Kidney (tissue), 14 donors: Measurements from ENCODE around the gene RBM44. TPM values are rescaled to one million over a fixed set of nuclear protein-coding genes. Genes with fewer than 3 reads are reported as not detected.

Source experiments
- DNase-seq, 5 donors: peaks; one replicate each; pipeline ENCODE4 v3.0.0-alpha.2; 2013 to 2020
- FAIRE-seq: peaks from 2 replicates; lab custom pipeline; 2012; peaks lifted over from hg19 to GRCh38; lab: Jason Lieb, UNC
- H3K27ac ChIP-seq, 2 donors: one replicate each; pipeline ENCODE4 v1.7.0; 2013; ENCODE audit warnings: low read depth in 2 of 2, low read length in 2 of 2, inconsistent platforms in 1 of 2
- H3K27me3 ChIP-seq: one replicate; pipeline ENCODE4 v1.7.1; 2013; ENCODE audit warnings: low read length, inconsistent platforms; ENCODE audit not compliant: control insufficient read depth, insufficient read depth
- H3K36me3 ChIP-seq, 3 donors: one replicate each; pipeline versions ENCODE4 v1.7.0 to v1.7.1; 2013; ENCODE audit warnings: low read length in 3 of 3, control low read depth in 1 of 3, inconsistent platforms in 1 of 3; ENCODE audit not compliant: insufficient read depth in 3 of 3, control insufficient read depth in 2 of 3
- H3K4me1 ChIP-seq, 3 donors: one replicate each; pipeline versions ENCODE4 v1.7.0 to v1.7.1; 2013; ENCODE audit warnings: low read length in 3 of 3, inconsistent platforms in 1 of 3, low read depth in 1 of 3; ENCODE audit not compliant: control insufficient read depth in 2 of 3, insufficient read depth in 2 of 3
- H3K4me3 ChIP-seq, 3 donors: one replicate each; pipeline versions ENCODE4 v1.7.0 to v1.8.1; 2013; ENCODE audit warnings: low read length in 3 of 3, control low read depth in 1 of 3, inconsistent platforms in 1 of 3
- H3K9ac ChIP-seq, 3 donors: one replicate each; pipeline versions ENCODE4 v1.7.0 to v1.7.1; 2013; ENCODE audit warnings: low read length in 3 of 3, control low read depth in 1 of 3, inconsistent platforms in 1 of 3
- H3K9me3 ChIP-seq, 3 donors: one replicate each; pipeline versions ENCODE4 v1.7.0 to v1.7.1; 2013; ENCODE audit warnings: low read length in 3 of 3, control low read depth in 1 of 3, inconsistent platforms in 1 of 3; ENCODE audit not compliant: control insufficient read depth in 2 of 3, insufficient read depth in 1 of 3
- CTCF ChIP-seq: IDR thresholded peaks from 3 replicates; pipeline ENCODE4 v1.5.1; 2012; ENCODE audit warnings: mild to moderate bottlenecking, moderate library complexity, borderline replicate concordance; ENCODE audit not compliant: insufficient read depth; ENCODE audit errors: extremely low read depth
- intact Hi-C: fragments of 100-400 bp; cut with DNase I; formaldehyde crosslinking; loops from one replicate; pipeline ENCODE4 v1.11.1; 2022
- polyA plus RNA-seq: library from polyadenylated mRNA; stranded (reverse); fragments of 350-450 nt; fragmentation: Illumina TruSeq; extraction: RNeasy Lipid Tissue Mini Kit (QIAGEN cat#74804); gene quantifications from one replicate; pipeline ENCODE4 v1.2.3, GENCODE V29; 2014; ENCODE audit warnings: low read depth, low replicate concordance; ENCODE audit not compliant: insufficient read depth
- total RNA-seq: library from RNA; stranded (reverse); fragmentation: NEBNext Ultra II Directional; extraction: Animal tissue kit (Norgen Biotek cat#: 25700); gene quantifications from one replicate; pipeline ENCODE4 v1.2.1, GENCODE V29; 2021
- donor health status: control.
- donor health status: control.
- donor health status: control.
- donor health status: control.
- donor health status: control.
- donor health status: DM: yes; HTN: yes; CAD: no.
- donor health status: Normal renal cell carcinoma (clear cell type).

Gene RBM44
- total and polyA plus RNA-seq, 2 donors from 2014 or later: 0.72 TPM; not detected in 1

DNA sequence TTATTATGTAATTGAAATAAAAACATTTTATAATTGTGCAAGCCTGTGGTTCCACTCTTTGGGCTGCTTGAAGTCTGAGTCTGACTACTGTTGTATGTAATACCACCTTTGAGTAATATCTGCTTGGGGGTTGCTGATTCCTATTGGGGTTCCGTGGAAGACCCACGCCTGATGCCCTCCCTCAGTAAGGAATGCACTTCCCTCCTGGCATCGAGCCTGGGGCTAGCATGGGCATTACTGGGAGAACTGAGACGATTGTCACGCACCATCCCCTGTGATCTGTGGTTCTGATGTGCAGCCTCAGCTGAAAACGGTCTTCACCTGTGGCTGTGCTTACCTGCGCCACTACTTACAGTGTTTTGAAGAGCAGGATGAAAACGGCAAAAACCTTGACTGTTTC is 32.7 kb upstream of the RBM44 start:
- TF ChIP-seq CTCF: no peak
- H3K27ac ChIP-seq: no peak overlapping the region
- no peak for FAIRE-seq
- no peaks in the 10 kb centered on the region for H3K27me3 ChIP-seq
- H3K4me1 ChIP-seq: no peaks in the 10 kb centered on the region
- H3K9me3 ChIP-seq: no peaks in the 10 kb centered on the region
- DNase-seq: no peak
- H3K9ac ChIP-seq: no peak overlapping the region
- H3K4me3 ChIP-seq: no peak overlapping the region
- intact Hi-C loops: no loop called here
- peaks cover 0 to 22% (median 5%) of the 10 kb centered on the region in 3 donors for H3K36me3 ChIP-seq

DNA sequence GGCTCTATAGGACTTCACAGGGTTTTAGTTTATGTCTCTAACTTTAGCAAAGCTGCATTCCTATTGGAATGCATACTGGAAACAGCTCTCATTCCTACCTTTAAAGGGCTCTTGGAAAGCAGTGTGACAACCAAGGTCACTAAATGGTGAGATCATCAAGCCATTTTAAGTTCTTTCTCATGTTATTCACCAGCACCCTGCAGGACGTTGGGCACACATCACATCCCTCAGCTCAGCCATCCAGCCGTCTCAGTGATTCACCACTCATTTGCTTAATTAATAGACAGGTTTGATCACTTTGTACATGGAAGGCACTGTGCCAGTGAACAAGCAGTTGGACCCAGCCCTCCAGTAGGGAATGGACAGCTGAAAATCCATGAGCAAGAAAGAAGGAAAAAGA is 32.2 kb upstream of the RBM44 start:
- Histone ChIP-seq H3K4me1 (no peaks in the 10 kb centered on the region), H3K27ac (no peak overlapping the region), H3K36me3 (peaks cover 0 to 19% (median 5%) of the 10 kb centered on the region in 3 donors), H3K9ac (no peak overlapping the region), H3K4me3 (no peak overlapping the region), H3K9me3 (no peaks in the 10 kb centered on the region), H3K27me3 (no peaks in the 10 kb centered on the region)
- no peak for TF ChIP-seq CTCF
- FAIRE-seq (no peak), DNase-seq (no peak)
- intact Hi-C loops: no loop called here

DNA sequence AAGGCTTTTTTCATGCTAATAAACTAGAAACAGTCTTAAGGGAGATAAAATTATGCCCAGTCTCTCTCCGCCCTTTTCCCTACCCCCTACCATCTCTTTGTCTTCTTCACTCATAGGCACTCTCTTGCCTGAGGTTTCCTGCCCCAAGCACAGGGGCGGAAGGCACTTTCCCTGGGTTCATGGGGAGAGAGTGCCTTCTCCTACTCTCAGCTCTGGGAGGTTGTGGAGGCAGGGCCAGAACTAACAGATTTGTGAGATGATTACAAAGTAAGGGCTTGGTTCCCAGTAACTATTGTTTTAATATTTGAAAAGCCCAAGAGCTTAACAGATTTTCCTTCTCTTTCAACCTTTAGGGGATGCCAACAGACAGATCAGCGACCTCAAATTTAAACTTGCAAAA is 26.1 kb upstream of the RBM44 start:
- FAIRE-seq: no peak
- H3K9ac ChIP-seq: no peak overlapping the region
- no peak for TF ChIP-seq CTCF
- H3K36me3 ChIP-seq: peaks cover 2 to 16% (median 5%) of the 10 kb centered on the region in 3 donors
- no peak overlapping the region for H3K27ac ChIP-seq
- H3K4me3 ChIP-seq: no peak overlapping the region
- no peaks in the 10 kb centered on the region for H3K9me3 ChIP-seq
- intact Hi-C loops: no loop called here
- DNase-seq: no peak
- no peaks in the 10 kb centered on the region for H3K4me1 ChIP-seq
- H3K27me3 ChIP-seq: no peaks in the 10 kb centered on the region

GRCh38 chr2:237773826-237774225 is 24.8 kb upstream of the RBM44 start:
- TF ChIP-seq CTCF: no peak
- intact Hi-C loops: no loop called here
- H3K27me3 ChIP-seq: no peaks in the 10 kb centered on the region
- H3K9me3 ChIP-seq: no peaks in the 10 kb centered on the region
- no peak overlapping the region for H3K9ac ChIP-seq
- H3K4me1 ChIP-seq: no peaks in the 10 kb centered on the region
- H3K36me3 ChIP-seq: peaks cover 4 to 16% (median 5%) of the 10 kb centered on the region in 3 donors
- FAIRE-seq: no peak
- no peak for DNase-seq
- no peak overlapping the region for H3K4me3 ChIP-seq
- H3K27ac ChIP-seq: no peak overlapping the region
